ENCODE data around the gene MT1X.

DNA sequence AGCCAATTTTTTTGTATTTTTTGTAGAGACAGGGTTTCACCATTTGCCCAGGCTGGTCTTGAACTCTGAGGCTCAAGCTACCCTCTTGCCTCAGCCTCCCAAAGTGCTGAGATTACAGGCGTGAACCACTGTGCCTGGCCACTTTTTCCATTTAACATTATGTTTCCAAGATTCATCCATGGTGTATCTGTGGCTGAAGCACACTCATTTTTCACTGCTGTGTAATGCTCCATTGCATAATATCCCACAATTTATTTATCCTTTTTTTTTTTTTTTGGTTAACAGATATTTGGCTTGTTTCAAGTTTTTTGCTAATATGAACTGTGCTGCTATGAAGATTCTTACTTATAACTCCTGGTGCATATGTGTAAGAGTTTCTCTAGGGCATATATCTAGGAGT is 45.8 kb downstream of the MT1X start:
- TF ChIP-seq EZH2 (IDR thresholded peaks at IDR 0.05; ENCODE audit: insufficient read depth, poor library complexity, severe bottlenecking) (no peak), EZH2phosphoT487 (IDR thresholded peaks at IDR 0.05; ENCODE audit: insufficient read depth, low read depth) (no peak)

All from GM23248 (cell line).